ENCODE data around the gene METTL16.

DNA sequence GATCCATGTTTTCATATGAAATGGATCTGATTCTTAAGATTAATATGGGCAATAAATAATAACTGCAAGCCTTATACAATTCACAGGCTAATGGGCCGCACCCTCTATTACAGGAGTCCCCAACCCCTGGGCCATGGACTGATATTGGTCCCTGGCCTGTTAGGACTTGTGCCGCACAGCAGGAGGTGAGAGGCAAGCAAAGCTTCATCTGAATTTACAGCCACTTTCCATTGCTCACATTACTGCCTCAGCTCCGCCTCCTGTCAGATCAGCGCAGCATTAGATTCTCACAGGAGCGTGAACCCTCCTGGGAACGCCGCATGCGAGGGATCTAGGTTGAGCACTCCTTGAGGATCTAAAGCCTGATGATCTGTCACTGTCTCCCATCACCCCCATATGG lies 26.8 kb downstream of the METTL16 start:
- TF ChIP-seq, protein P1, sequence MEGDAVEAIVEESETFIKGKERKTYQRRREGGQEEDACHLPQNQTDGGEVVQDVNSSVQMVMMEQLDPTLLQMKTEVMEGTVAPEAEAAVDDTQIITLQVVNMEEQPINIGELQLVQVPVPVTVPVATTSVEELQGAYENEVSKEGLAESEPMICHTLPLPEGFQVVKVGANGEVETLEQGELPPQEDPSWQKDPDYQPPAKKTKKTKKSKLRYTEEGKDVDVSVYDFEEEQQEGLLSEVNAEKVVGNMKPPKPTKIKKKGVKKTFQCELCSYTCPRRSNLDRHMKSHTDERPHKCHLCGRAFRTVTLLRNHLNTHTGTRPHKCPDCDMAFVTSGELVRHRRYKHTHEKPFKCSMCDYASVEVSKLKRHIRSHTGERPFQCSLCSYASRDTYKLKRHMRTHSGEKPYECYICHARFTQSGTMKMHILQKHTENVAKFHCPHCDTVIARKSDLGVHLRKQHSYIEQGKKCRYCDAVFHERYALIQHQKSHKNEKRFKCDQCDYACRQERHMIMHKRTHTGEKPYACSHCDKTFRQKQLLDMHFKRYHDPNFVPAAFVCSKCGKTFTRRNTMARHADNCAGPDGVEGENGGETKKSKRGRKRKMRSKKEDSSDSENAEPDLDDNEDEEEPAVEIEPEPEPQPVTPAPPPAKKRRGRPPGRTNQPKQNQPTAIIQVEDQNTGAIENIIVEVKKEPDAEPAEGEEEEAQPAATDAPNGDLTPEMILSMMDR (IDR thresholded peaks at IDR 0.05) = no peak
- TF ChIP-seq EZH2 (IDR thresholded peaks at IDR 0.05; ENCODE audit: borderline replicate concordance, insufficient read depth, low read depth, low read length, poor library complexity, severe bottlenecking) = no peak

Data from B cell (primary cell).